Activated T-helper 9 cell treated with anti-CD3 and anti-CD28 coated beads, Interleukin-2, amount 50 U/mL, for 16 hours (primary cell): ENCODE data around the gene SOX13.

ENCODE experiments used
- DNase-seq: peaks from one replicate; pipeline ENCODE4 v3.0.0-alpha.2; 2020; ENCODE audit warnings: low read depth

SOX13 gene

DNA sequence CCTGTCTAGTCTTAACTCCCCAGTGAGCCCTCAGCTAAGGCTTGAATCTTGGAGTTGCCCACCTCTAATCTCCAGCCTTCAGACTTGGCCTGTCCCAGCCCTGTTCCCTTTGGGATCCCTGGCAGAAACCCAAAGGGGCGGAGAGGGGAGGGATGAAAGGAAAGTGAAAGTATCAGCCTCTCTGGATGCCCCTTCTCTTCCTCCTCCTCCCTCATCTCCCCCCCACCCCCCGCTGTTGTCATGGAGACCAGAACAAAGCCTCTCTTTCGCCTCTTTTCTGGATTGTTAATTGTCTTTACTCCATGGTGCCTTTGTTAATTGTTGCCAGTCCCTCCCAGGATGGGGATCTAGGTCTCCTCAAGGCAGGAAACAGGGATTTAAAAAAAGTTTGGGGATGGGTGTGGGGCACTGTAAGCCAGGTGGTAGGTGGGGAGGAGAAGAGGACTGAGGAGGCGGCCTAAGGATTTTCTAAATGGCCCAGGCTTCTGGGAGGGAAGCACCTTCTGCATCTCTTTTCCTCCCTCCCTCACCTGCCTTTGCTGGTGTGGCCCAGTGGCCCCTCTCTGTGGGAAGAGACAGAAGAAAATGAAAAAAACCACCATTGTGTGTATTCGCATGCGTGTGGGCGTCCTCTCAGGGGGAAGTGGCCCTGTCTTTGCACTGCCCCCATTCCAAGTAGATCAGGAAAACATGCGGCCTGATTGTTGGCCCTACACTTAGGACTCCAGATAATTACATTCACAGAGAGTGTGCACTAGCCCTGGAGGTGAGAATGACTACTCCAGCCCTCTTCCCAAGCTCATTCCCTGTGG is 7.5 kb upstream of the SOX13 start:
- no peak for DNase-seq

- DNase-seq = no peak
These were observed 7.0 kb upstream of the SOX13 start for GRCh38 chr1:204065986-204066300.

GRCh38 chr1:204067935-204068334 is 5.0 kb upstream of the SOX13 start:
- DNase-seq = no peak

- DNase-seq = no peak
These were observed 3.0 kb upstream of the SOX13 start for GRCh38 chr1:204069887-204070286.

DNA sequence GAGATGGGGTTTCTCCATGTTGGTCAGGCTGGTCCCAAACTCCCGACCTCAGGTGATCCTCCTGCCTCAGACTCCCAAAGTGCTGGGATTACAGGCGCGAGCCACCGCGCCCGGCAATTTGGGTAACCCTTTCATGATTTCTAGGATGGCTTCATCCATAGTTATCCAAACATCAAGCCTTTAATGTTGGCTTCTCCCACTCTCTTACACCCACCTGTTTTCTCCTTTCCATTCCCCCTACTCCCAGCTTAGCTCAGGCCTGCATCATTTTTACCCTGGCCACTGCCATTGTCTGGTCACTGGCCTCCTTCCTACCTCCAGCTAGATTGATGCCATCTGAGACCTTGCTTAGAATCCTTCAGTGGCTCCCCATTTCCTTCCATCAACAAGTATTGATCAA is 2.0 kb upstream of the SOX13 start:
- no peak for DNase-seq

- no peak for DNase-seq
These were observed 940 bp downstream of the SOX13 start for GRCh38 chr1:204073837-204074273.

DNA sequence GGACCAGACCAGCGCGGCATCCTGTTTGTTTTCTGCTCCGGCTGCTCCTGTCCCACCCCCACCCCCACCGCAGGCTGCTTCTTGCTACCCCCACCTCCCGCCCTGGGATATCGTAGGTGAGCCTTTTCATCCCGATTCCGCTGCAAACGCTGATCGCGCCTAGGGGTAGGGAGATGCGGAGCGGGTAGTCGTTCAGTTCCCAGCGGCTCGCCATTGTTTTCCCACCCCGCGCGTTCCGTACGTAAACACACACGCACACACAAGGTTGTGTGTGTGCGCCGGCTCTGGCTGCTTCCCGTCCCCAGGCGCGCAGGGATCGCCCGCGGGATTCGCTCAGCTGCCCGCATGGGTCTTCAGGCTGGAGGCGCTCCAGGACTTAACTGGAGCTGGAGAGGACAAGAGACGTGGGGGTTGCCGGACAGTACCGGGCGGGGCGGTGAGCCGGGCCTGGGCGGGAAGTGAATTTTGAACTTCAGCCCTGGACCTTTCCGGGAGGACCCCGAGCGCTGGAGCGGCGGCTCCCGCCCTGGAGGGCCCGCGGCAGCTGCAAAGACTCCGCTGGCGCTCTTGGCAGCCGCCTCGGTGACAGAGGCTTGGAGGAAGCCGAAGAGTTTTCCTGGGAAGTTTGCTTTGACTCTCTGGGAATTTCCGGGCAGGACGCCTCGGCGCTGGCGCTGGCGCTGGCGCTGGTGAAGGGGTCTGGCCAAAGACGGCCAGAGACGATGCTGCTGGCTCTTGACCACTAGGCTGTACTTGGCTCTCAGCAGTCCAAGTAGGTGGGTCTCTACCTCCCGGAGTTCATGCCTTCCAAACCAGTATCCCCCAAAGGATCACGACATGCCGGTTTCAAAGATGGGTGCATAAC is 1.6 kb downstream of the SOX13 start:
- no peak for DNase-seq

DNA sequence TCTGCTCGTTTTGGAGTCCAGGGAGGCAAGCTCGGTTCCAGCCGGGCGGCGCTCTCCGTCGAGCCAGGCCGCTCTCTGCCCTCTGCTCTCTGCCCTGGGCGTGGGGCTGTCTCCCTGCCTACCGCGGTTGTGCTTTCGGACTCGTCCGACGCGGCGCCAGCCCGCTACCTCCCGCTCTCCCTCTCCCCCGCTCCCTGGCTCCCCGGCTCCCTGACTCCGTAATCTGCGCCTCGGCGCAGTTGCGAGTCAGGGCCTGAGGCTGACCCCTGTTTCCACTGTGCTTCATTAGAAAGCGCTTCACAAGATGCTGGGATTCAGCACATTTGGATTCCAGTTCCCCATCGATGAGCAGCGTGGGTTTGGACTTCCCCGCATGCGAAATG is 2.2 kb downstream of the SOX13 start:
- no peak for DNase-seq

- DNase-seq = no peak
These were observed 3.3 kb downstream of the SOX13 start for GRCh38 chr1:204075890-204076846.

- no peak for DNase-seq
These were observed 4.0 kb downstream of the SOX13 start for GRCh38 chr1:204076891-204077290.

GRCh38 chr1:204077979-204078696 is 5.2 kb downstream of the SOX13 start:
- DNase-seq = no peak

GRCh38 chr1:204079608-204079999 is 6.7 kb downstream of the SOX13 start:
- DNase-seq = no peak

GRCh38 chr1:204080163-204080903 is 7.4 kb downstream of the SOX13 start:
- DNase-seq = no peak

GRCh38 chr1:204081164-204081790 is 8.4 kb downstream of the SOX13 start:
- DNase-seq = no peak

DNA sequence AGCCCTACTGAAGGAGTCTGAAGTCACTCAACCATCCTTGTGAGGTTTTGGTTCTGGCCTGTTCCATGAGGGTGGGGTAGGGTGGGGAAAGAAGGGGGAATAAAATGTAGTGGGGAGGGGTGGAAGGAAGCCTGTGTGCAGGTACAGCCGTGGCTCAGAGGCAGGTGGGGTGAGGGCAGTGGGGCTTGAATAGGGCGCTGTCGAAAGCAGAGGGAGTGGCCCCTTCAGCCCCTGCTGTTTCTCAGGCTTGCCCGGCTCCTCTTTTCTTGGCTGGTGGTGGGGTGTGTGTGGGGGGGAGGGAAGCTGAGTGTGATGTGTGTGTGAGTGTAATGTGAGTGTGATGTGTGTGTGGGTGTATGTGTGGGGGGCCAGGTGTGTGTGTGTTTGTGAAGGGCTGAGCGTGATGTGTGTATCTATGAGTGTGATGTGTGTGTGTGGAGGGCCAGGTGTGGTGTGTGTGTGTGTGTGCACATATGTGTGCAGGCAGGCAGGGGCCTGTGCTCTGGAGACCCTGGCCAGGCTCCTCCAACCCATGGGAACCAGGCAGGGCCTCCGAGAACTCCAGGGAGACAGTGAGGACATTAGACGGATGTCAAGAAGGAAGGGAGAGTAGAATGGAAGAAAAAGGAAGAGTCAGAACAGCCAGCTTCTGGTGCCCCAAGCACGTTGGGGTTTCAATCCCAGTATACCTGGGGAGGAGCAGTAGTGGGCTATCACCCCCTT is 9.0 kb downstream of the SOX13 start:
- DNase-seq = no peak

GRCh38 chr1:204083491-204083890 is 10.6 kb downstream of the SOX13 start:
- DNase-seq = no peak

DNA sequence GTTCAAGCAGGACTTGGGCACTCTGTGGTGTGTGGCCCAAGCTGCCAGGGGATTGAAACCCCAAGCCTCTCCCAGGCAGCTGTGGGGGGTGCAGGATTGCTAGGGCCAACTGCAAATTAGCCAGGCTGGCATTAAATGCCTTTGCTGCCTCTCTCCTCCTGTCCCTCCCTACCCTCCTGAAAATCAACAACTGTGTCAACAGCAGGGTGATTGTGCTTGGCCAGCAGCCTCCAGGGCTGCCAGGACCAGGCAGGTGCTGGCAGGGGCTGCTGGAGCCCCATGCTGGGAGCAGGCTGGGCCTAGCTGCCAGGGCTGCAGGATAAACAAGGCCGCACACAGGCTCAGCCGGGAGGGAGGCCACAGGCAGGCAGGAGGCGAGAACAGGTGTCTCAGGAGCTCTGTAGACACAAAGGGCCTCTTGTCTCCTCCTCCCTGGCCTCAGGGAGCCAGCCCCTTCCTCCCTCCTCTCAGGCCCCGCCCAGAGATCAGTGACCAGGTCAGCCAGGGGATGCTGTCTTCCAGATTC is 11.4 kb downstream of the SOX13 start:
- no peak for DNase-seq

GRCh38 chr1:204085876-204086275 is 13.0 kb downstream of the SOX13 start:
- DNase-seq = no peak

DNA sequence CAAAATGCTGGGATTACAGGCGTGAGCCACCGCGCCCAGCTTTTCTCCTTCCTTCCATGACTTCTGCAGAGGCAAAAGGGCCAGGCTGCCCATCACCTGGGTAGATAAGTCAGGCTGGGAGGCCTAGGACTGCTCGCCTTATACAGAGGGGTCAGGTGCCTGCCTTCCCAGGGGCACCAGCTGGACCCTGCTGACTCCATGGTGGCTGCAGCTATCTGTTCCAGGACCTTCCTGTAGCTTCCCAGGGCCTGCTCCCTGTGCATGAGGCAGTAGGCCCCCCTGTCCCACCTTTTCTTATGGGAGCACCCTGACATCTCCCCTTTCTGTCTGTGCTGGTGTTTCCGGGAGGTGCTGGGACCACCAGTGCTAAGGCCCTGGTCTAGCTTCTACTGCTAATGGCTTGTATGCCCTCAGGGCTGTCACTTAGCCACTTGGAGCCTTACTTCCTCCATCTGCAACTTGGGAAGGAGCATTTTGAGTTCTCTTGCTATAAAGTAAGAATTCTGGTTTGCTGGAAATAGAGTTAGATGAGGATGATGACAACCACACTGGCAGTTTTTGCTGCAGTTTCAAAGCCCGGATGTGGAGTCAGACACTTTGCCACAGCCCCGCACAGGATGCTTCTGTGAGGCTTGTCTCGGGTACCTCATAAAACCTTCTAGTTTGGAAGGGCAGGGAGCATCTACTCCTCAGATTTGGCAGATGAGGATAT is 14.4 kb downstream of the SOX13 start:
- DNase-seq = no peak
